Measurements from ENCODE around the gene APOB. TPM values are rescaled to one million over a fixed set of nuclear protein-coding genes. Genes with fewer than 3 reads are reported as not detected.

Gene APOB
- total and polyA plus RNA-seq, 2 of the 8 experiments (the other 6 are each of a cell fraction or from before 2014, with no cell fraction given): 0.15 to 0.61 TPM

GRCh38 chr2:20955277-20956026, 88.4 kb downstream of the APOB start:
- no peaks in the 10 kb centered on the region; a peak in 1 of 7 replicates for H3K4me1 ChIP-seq (replicated peaks in 1 of 4; ENCODE audit: control insufficient read depth in 3 of 4, insufficient read depth in 4 of 4, low read length in 3 of 4)
- CTCF ChIA-PET (ENCODE audit: partially characterized antibody): interaction anchor here (0.9 to 1.5 kb wide), 2 partner anchors 9 to 174 kb away, joined by 4 to 8 read pairs; no protein-coding TSS in a partner anchor
- peaks cover 0 to 9% of the 10 kb centered on the region in 2 experiments for H4K20me1 ChIP-seq (replicated peaks in 1 of 2; ENCODE audit: control insufficient read depth in 1 of 2, insufficient read depth in 2 of 2, low read length in 2 of 2)
- H2BK5ac ChIP-seq (ENCODE audit: low read depth, low read length): no peak overlapping the region
- no peak overlapping the region for H2BK120ac ChIP-seq (replicated peaks; ENCODE audit: low read depth, low read length)
- WGBS, 2 experiments (ENCODE audit: extremely low coverage in 1 of 2, insufficient coverage in 1 of 2, insufficient read length in 1 of 2, insufficient replicate concordance in 2 of 2, low coverage in 1 of 2, low lambda C conversion rate in 2 of 2, missing lambda C conversion rate in 1 of 2): 85% methylated on average over 10 of the region's 10 CpGs; no CpG with 5 or more reads in 1 of the 2 experiments
- H2AK5ac ChIP-seq (ENCODE audit: low read depth, low read length): no peak overlapping the region
- H3K9me3 ChIP-seq (ENCODE audit: insufficient read depth in 2 of 2, low read depth in 1 of 2, low read length in 1 of 2): no peaks in the 10 kb centered on the region
- TF ChIP-seq HDAC6 (IDR thresholded peaks at IDR 0.05; ENCODE audit: low read depth, low read length) (no peak), RAD21 (IDR thresholded peaks at IDR 0.05 in 1 of 2, conservative IDR thresholded peaks at IDR 0.05 in 1 of 2; ENCODE audit: low read depth in 2 of 2, low read length in 2 of 2) (no peak), MAFK (IDR thresholded peaks at IDR 0.05; ENCODE audit: low read depth, low read length) (no peak), CTCF (IDR thresholded peaks at IDR 0.05; ENCODE audit: control extremely low read depth in 1 of 3, insufficient read depth in 1 of 3, low read depth in 1 of 3, low read length in 3 of 3) (no peak), YY1 (IDR thresholded peaks at IDR 0.05; ENCODE audit: low read depth, low read length) (no peak), GTF2F1 (IDR thresholded peaks at IDR 0.05; ENCODE audit: borderline replicate concordance, low read depth, low read length) (no peak)
- H3K79me1 ChIP-seq (ENCODE audit: low read depth, low read length): no peaks in the 10 kb centered on the region; the same call in 1 of the 2 replicates
- no peak overlapping the region for H3K23ac ChIP-seq (ENCODE audit: insufficient read length)
- no peaks in the 10 kb centered on the region for H3K27me3 ChIP-seq (replicated peaks in 1 of 4; ENCODE audit: control insufficient read depth in 3 of 4, extremely low read depth in 1 of 4, insufficient read depth in 3 of 4, low read length in 3 of 4)
- no peaks in the 10 kb centered on the region for H3K36me3 ChIP-seq (ENCODE audit: control insufficient read depth in 2 of 4, insufficient read depth in 4 of 4, low read length in 3 of 4)
- H3K56ac ChIP-seq (replicated peaks; ENCODE audit: insufficient read length, low read depth, low read length): no peak overlapping the region
- no peak overlapping the region for H2BK20ac ChIP-seq (ENCODE audit: low read length)
- no peak overlapping the region for H4K5ac ChIP-seq (ENCODE audit: insufficient read length, low read depth, low read length)
- no peak for DNase-seq (ENCODE audit: low read depth in 1 of 2, low spot score in 2 of 2)
- no peak overlapping the region for H2BK15ac ChIP-seq (ENCODE audit: low read length)
- FAIRE-seq: no peak
- H2AFZ ChIP-seq (ENCODE audit: low read length): peak overlapping the region; percentile 31; the same call in 1 of the 2 replicates
- H2BK12ac ChIP-seq (ENCODE audit: low read depth, low read length): no peak overlapping the region
- no peak overlapping the region for H3K4me2 ChIP-seq (ENCODE audit: insufficient read depth in 1 of 2, low read depth in 2 of 2, low read length in 2 of 2)
- H4K8ac ChIP-seq (ENCODE audit: extremely low read depth, insufficient read depth, low read length): no peak overlapping the region; the same call in 1 of the 2 replicates
- POLR2A ChIA-PET (ENCODE audit: partially characterized antibody): no interaction called here
- H3K14ac ChIP-seq (ENCODE audit: insufficient read length): no peak overlapping the region
- peaks cover 11% of the 10 kb centered on the region; the same call in 1 of the 2 replicates for H3K23me2 ChIP-seq (ENCODE audit: low read depth, low read length)
- H3K9ac ChIP-seq (replicated peaks in 1 of 4; ENCODE audit: extremely low read depth in 1 of 4, low read depth in 3 of 4, low read length in 3 of 4): no peak overlapping the region
- no peak overlapping the region for H4K91ac ChIP-seq (replicated peaks; ENCODE audit: insufficient read length, low read length)
- no peak overlapping the region for H3K4ac ChIP-seq (replicated peaks; ENCODE audit: insufficient read length, low read depth, low read length)
- no peak overlapping the region for H3K4me3 ChIP-seq (ENCODE audit: extremely low read depth in 1 of 4, insufficient read depth in 2 of 4, low read depth in 3 of 4, low read length in 4 of 4)
- H3K27ac ChIP-seq (ENCODE audit: low read depth, low read length): no peak overlapping the region
- no peaks in the 10 kb centered on the region for H3K79me2 ChIP-seq (ENCODE audit: control insufficient read depth in 1 of 2, insufficient read depth in 2 of 2, low read length in 2 of 2)
- no peak overlapping the region for H3K18ac ChIP-seq (ENCODE audit: extremely low read depth, low read length)

All from H1 (cell line).